Uterus (tissue), 2 donors: ENCODE results near the gene EXOSC3.
"Not testable (repeated sequence)": the region's sequence is repeated elsewhere in the genome, so short reads cannot be mapped to it uniquely, and the experiment has no call there.

Source experiments
- CTCF ChIP-seq, 4 experiments: fragments of 200-600 bp in 2 of 4; fragments of 450-650 bp in 2 of 4; sonication (generic) in 2 of 4; IDR thresholded peaks; one replicate each; pipeline ENCODE4 v1.5.1; 2016 to 2019; ENCODE audit warnings: antibody characterized with exemption in 4 of 4, mild to moderate bottlenecking in 2 of 4, moderate library complexity in 1 of 4
- POLR2A ChIP-seq, 2 donors: fragments of 450-650 bp; IDR thresholded peaks; one replicate each; pipeline ENCODE4 v1.6.1; 2016; ENCODE audit warnings: antibody characterized with exemption in 2 of 2, mild to moderate bottlenecking in 1 of 2, moderate library complexity in 1 of 2

GRCh38 chr9:37751704-37752103 lies 33.2 kb downstream of the EXOSC3 start:
- not testable (repeated sequence) for TF ChIP-seq CTCF, POLR2A (IDR thresholded peaks at IDR 0.05)
